Lower leg skin (tissue), 4 donors: Measurements from ENCODE around the gene SLC38A10. TPM values are rescaled to one million over a fixed set of nuclear protein-coding genes. Genes with fewer than 3 reads are reported as not detected.

Source experiments
- DNase-seq, 2 donors: peaks; one replicate each; pipeline ENCODE4 v3.0.0-alpha.2; 2019; ENCODE audit warnings: low spot score in 2 of 2
- H3K4me3 ChIP-seq: fragments of 200-600 bp; sonication (generic); 2 replicates; pipeline ENCODE4 v1.5.1; 2017; ENCODE audit warnings: mild to moderate bottlenecking, low read depth; ENCODE audit not compliant: poor library complexity, severe bottlenecking
- POLR2A ChIP-seq, 2 donors: fragments of 450-650 bp; IDR thresholded peaks; one replicate each; pipeline ENCODE4 v1.6.1; 2016 to 2017; ENCODE audit warnings: antibody characterized with exemption in 2 of 2, mild to moderate bottlenecking in 1 of 2, moderate library complexity in 1 of 2
- WGBS, 2 donors: methylation state at CpG; one replicate each; pipeline ENCODE4 v1.1.5; 2018; 5-methylcytosine and 5-hydroxymethylcytosine counted together
- intact Hi-C: fragments of 100-400 bp; cut with DNase I; formaldehyde crosslinking; loops from one replicate; pipeline ENCODE4 v1.15.0; 2023; ENCODE audit warnings: low total_unique reads
- total RNA-seq, 4 donors: library from RNA; depleted of rRNA; stranded (reverse); fragments of >200 nt; gene quantifications; one replicate each; pipeline ENCODE4 v1.1.0, GENCODE V29; 2016
- TF ChIP-seq, protein P1 (sequence below), 3 donors: fragments of 450-650 bp; IDR thresholded peaks; one replicate each; pipeline ENCODE4 v1.5.1; 2016; ENCODE audit warnings: antibody characterized with exemption in 3 of 3, mild to moderate bottlenecking in 3 of 3, moderate library complexity in 2 of 3

Gene SLC38A10
- total RNA-seq, 4 donors from 2014 or later, result 47.5 to 100 (median 73.3) TPM

DNA sequence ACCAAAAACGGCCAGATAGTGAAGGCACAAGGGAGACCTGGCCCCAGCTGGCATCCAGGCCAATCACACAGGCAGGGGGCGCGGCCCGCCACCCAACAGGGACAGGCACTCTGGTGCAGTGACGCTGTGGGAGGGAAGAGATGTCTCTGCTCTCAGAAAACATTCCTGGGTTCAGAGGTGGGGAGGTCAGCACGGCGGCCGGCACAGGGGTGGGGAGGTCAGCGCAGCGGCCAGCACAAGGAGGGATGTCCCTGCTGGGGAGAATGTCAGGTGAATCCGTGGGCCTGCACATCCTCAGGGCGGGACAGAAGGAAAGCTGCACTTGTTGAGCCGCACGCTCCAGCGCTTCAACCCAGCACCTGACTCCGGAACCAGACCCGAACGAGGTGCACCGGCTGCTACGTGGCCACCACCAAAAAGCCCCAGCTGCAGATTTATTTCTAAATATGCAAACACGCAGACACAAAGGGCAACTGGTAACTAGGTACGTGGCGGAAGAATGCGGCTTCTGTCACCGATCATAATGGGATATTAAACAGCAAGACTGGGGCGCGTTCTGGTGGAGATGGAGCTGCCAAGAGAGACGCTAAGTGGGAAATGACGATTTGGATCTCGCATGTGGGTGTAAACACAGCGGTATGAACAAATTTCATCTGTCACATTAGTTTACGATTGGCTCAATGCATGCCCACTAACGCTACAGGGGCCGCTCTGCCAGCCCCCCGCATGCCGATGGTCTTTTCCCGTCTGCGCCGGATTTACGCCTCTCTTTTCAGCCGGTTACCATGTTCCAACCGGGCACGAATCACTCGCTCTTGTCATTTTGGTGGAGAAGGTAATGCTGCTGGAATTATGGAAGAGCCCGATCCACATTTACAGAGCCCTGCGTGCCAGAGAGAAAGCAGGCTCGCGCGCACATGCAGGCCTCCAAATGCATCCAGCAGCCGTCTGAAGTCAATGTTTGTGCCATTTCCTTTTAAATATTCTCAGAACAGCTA, 15.5 kb downstream of the SLC38A10 start:
- 96% methylated on average over 50 of the region's 50 CpGs for WGBS, 2 donors
- TF ChIP-seq POLR2A (IDR thresholded peaks at IDR 0.05), result no peak
- TF ChIP-seq, protein P1, sequence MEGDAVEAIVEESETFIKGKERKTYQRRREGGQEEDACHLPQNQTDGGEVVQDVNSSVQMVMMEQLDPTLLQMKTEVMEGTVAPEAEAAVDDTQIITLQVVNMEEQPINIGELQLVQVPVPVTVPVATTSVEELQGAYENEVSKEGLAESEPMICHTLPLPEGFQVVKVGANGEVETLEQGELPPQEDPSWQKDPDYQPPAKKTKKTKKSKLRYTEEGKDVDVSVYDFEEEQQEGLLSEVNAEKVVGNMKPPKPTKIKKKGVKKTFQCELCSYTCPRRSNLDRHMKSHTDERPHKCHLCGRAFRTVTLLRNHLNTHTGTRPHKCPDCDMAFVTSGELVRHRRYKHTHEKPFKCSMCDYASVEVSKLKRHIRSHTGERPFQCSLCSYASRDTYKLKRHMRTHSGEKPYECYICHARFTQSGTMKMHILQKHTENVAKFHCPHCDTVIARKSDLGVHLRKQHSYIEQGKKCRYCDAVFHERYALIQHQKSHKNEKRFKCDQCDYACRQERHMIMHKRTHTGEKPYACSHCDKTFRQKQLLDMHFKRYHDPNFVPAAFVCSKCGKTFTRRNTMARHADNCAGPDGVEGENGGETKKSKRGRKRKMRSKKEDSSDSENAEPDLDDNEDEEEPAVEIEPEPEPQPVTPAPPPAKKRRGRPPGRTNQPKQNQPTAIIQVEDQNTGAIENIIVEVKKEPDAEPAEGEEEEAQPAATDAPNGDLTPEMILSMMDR (IDR thresholded peaks at IDR 0.05), result no peak
- DNase-seq, result no peak
- no peak overlapping the region for H3K4me3 ChIP-seq
- intact Hi-C loops, result no loop called here

DNA sequence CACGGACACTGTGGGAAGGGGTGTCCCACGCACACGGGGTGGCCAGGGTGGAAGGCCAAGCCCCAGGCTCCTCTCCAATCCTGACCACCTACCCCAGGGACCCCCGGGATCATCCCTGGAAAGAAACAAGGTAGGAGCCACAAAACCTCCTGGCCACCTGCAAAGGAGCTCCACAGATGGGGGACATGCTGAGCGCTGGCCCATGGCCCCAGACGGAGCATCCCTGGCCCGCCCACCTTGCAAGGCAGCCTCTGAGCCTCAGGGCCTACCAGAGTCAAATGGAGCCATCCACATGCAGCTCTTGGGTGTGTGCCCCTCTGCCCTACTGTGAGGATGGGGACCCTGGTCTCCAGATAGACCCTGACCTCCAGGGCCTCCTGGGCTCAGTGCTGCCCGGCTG, 16.3 kb downstream of the SLC38A10 start:
- DNase-seq, result no peak
- no peak overlapping the region for H3K4me3 ChIP-seq
- TF ChIP-seq POLR2A (IDR thresholded peaks at IDR 0.05), result no peak
- TF ChIP-seq, protein P1 (IDR thresholded peaks at IDR 0.05), result no peak
- WGBS, 2 donors, result 89 to 99% methylated on average over 6 to 8 of the region's 8 CpGs
- intact Hi-C loops, result no loop called here

DNA sequence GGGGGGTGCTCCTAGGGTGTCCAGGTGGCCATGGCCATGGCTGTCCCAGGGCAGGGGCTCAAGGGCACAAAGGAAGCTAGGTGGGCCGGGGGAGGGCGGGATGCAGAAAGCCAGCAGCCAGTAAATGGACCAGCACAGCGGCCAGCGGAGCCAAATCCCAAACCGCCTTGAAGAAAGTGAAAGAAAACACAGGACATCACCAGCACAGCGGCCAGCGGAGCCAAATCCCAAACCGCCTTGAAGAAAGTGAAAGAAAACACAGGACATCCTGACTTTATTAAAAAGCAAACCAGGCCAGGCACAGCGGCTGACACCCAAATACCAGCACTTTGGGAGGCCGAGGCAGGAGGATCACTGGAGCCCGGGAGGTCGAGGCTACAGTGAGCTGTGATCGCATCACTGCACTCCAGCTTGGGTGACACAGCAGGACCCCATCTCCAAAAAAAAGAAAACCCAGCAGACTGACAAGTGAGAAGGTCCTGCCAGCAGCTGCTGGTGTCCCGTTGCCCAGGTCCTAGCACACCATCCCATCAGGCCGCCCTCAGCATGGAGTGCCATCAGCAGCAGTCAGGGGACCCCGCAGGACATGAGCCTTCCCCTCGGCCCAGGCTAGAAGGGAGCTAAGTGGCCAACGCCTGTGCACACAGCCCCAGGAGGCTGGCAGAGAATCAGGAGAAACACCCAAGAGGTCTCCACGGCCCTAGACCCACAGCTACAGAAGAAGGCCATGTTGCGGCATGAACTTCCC, 17.0 kb downstream of the SLC38A10 start:
- 91 to 93% methylated on average over 19 to 20 of the region's 20 CpGs for WGBS, 2 donors
- intact Hi-C loops, result no loop called here

DNA sequence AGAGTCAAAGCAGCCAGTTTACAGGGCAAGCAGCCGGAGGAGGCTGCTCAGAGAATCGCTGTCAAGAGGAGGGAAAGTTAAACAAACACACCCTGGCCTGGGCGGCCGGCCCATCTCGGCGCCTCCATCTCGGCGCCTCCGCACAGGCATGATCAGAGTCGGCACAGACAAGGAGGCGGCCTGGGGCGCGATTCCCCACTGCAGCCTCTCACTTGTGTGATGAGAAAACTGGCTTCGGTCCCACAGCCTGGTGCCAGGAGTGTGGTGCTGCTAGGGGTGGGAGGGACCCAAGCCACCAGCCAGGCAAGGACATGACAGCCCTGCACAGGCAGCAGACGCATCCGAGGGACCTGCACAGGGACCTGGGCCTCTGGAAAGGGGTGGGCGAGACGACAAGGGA, 17.7 kb downstream of the SLC38A10 start:
- intact Hi-C loops, result no loop called here
- TF ChIP-seq POLR2A (IDR thresholded peaks at IDR 0.05), result no peak
- TF ChIP-seq, protein P1 (IDR thresholded peaks at IDR 0.05), result no peak
- H3K4me3 ChIP-seq, result no peak overlapping the region
- DNase-seq, result no peak
- 60 to 61% methylated on average over 18 of the region's 18 CpGs for WGBS, 2 donors

More for the DNA sequence above, 17.0 kb downstream of the SLC38A10 start:
- TF ChIP-seq POLR2A (IDR thresholded peaks at IDR 0.05), result no peak
- TF ChIP-seq, protein P1 (IDR thresholded peaks at IDR 0.05), result no peak
- no peak overlapping the region for H3K4me3 ChIP-seq
- no peak for DNase-seq

DNA sequence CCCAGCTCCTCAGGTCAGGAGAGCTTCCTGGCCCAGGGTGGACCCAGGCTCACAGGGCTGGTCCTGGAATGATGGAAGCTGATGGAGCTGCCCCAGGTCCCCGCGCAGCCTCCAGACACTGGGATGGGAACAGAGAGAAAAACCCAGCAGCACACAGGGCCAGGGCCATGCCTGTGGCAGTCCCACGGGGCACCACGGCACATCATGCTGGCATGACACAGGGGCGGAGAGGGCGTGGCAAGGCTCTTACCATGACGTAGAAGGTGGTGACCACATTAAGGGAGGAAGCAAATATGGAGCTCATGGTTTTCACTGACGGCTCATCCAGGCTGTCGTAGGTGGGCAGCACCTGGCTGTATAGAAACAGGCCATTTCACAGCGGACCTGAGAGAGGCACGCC, 18.3 kb downstream of the SLC38A10 start:
- no peak for DNase-seq
- intact Hi-C loops, result no loop called here
- TF ChIP-seq POLR2A (IDR thresholded peaks at IDR 0.05), result no peak
- TF ChIP-seq, protein P1 (IDR thresholded peaks at IDR 0.05), result no peak
- H3K4me3 ChIP-seq, result no peak overlapping the region
- 64 to 69% methylated on average over 10 to 11 of the region's 11 CpGs for WGBS, 2 donors
